Esophagus squamous epithelium (tissue), 5 donors: Measurements from ENCODE around the gene MICAL2. TPM values are rescaled to one million over a fixed set of nuclear protein-coding genes. Genes with fewer than 3 reads are reported as not detected.

ENCODE experiments used
- DNase-seq: peaks from one replicate; lab custom pipeline; 2025; lab: John Stamatoyannopoulos, UW
- H3K27ac ChIP-seq, 4 donors: fragments of 200-600 bp; sonication (generic); one replicate each; pipeline ENCODE4 v1.5.1; 2016 to 2019; ENCODE audit warnings: mild to moderate bottlenecking in 1 of 4
- H3K27me3 ChIP-seq, 4 donors: fragments of 200-600 bp; sonication (generic); 1 replicate in 3 of 4; 2 replicates in 1 of 4; pipeline versions ENCODE4 v1.5.1 to v1.6.0; 2017 to 2021; ENCODE audit warnings: antibody characterized with exemption in 1 of 4
- H3K36me3 ChIP-seq, 3 donors: fragments of 200-600 bp; sonication (generic); one replicate each; pipeline ENCODE4 v1.5.1; 2016 to 2019
- H3K4me1 ChIP-seq, 3 donors: fragments of 200-600 bp; sonication (generic); one replicate each; pipeline ENCODE4 v1.5.1; 2017 to 2019
- H3K4me3 ChIP-seq, 4 donors: fragments of 200-600 bp; sonication (generic); 1 replicate in 3 of 4; 2 replicates in 1 of 4; pipeline ENCODE4 v1.5.1; 2016 to 2019; ENCODE audit warnings: mild to moderate bottlenecking in 2 of 4, moderate library complexity in 1 of 4
- H3K9me3 ChIP-seq, 3 donors: fragments of 200-600 bp; sonication (generic); one replicate each; pipeline ENCODE4 v1.5.1; 2016 to 2019
- CTCF ChIP-seq, 6 experiments: fragments of 450-650 bp in 4 of 6; fragments of 200-600 bp in 2 of 6; sonication (generic) in 2 of 6; IDR thresholded peaks; one replicate each; pipeline ENCODE4 v1.5.1; 2016 to 2019; ENCODE audit warnings: antibody characterized with exemption in 6 of 6, mild to moderate bottlenecking in 4 of 6, moderate library complexity in 4 of 6
- POLR2A ChIP-seq, 4 donors: fragments of 450-650 bp; IDR thresholded peaks; one replicate each; pipeline ENCODE4 v1.6.1; 2017; ENCODE audit warnings: antibody characterized with exemption in 4 of 4, mild to moderate bottlenecking in 4 of 4, moderate library complexity in 3 of 4
- WGBS, 2 donors: methylation state at CpG; one replicate each; pipeline ENCODE4 v1.1.5; 2018; 5-methylcytosine and 5-hydroxymethylcytosine counted together
- intact Hi-C: fragments of 100-400 bp; cut with DNase I; formaldehyde crosslinking; loops from one replicate; pipeline ENCODE4 v1.15.0; 2022
- total RNA-seq, 4 donors: library from RNA; depleted of rRNA; stranded (reverse); fragments of >200 nt; gene quantifications; one replicate each; pipeline ENCODE4 v1.1.0, GENCODE V29; 2016
- donor health status: DM: yes; HTN: yes; CAD: no.

Gene MICAL2
- total RNA-seq, 4 donors from 2014 or later: 10.1 to 49.0 (median 19.8) TPM

GRCh38 chr11:12064954-12065280 is 45.5 kb upstream of the MICAL2 start:
- intact Hi-C loops: no loop called here
- Histone ChIP-seq H3K36me3 (no peaks in the 10 kb centered on the region), H3K9me3 (no peaks in the 10 kb centered on the region), H3K4me1 (peaks cover 3 to 26% (median 14%) of the 10 kb centered on the region in 3 donors), H3K4me3 (no peak overlapping the region), H3K27ac (no peak overlapping the region), H3K27me3 (no peaks in the 10 kb centered on the region)
- no peak for TF ChIP-seq POLR2A (IDR thresholded peaks at IDR 0.05)
- no peak for TF ChIP-seq CTCF (IDR thresholded peaks at IDR 0.05)
- no peak for DNase-seq
- 88 to 97% methylated on average over 3 of the region's 3 CpGs for WGBS, 2 donors

GRCh38 chr11:12066056-12066798 is 44.2 kb upstream of the MICAL2 start:
- Histone ChIP-seq H3K4me3 (no peak overlapping the region), H3K4me1 (peaks cover 3 to 26% (median 20%) of the 10 kb centered on the region in 3 donors), H3K27me3 (no peaks in the 10 kb centered on the region), H3K36me3 (no peaks in the 10 kb centered on the region), H3K9me3 (no peaks in the 10 kb centered on the region), H3K27ac (peak overlapping the region; percentile 53 to 78 (median 72))
- DNase-seq: no peak
- 23 to 49% methylated on average over 5 to 7 of the region's 7 CpGs for WGBS, 2 donors
- no peak for TF ChIP-seq POLR2A (IDR thresholded peaks at IDR 0.05)
- TF ChIP-seq CTCF (IDR thresholded peaks at IDR 0.05): no peak
- intact Hi-C loops: no loop called here

GRCh38 chr11:12066799-12067508 is 43.4 kb upstream of the MICAL2 start:
- intact Hi-C loops: no loop called here
- no peaks in the 10 kb centered on the region for H3K9me3 ChIP-seq
- DNase-seq: no peak
- peaks cover 3 to 26% (median 20%) of the 10 kb centered on the region in 3 donors for H3K4me1 ChIP-seq
- 17 to 37% methylated on average over 5 to 7 of the region's 8 CpGs for WGBS, 2 donors
- no peaks in the 10 kb centered on the region for H3K27me3 ChIP-seq
- H3K4me3 ChIP-seq: no peak overlapping the region
- no peak for TF ChIP-seq CTCF (IDR thresholded peaks at IDR 0.05)
- no peak for TF ChIP-seq POLR2A (IDR thresholded peaks at IDR 0.05)
- H3K36me3 ChIP-seq: no peaks in the 10 kb centered on the region
- H3K27ac ChIP-seq: peak overlapping the region; percentile 53 to 78 (median 72)

GRCh38 chr11:12067796-12068357 is 42.5 kb upstream of the MICAL2 start:
- no peak for DNase-seq
- peak overlapping the region; percentile 10 to 74 (median 62) for H3K27ac ChIP-seq
- H3K4me3 ChIP-seq: no peak overlapping the region
- peaks cover 3 to 26% (median 20%) of the 10 kb centered on the region in 3 donors for H3K4me1 ChIP-seq
- H3K9me3 ChIP-seq: no peaks in the 10 kb centered on the region
- intact Hi-C loops: no loop called here
- TF ChIP-seq POLR2A (IDR thresholded peaks at IDR 0.05) (no peak), CTCF (IDR thresholded peaks at IDR 0.05) (no peak)
- WGBS, 2 donors: 87 to 88% methylated on average over 5 of the region's 5 CpGs
- no peaks in the 10 kb centered on the region for H3K36me3 ChIP-seq
- no peaks in the 10 kb centered on the region for H3K27me3 ChIP-seq
